Cerebellar nuclear complex (tissue), 1 donor: ENCODE results near the gene MED13.
A peak's percentile ranks its signal among the peaks of the same experiment; 100 is the strongest.
"Not testable (repeated sequence)": the region's sequence is repeated elsewhere in the genome, so short reads cannot be mapped to it uniquely, and the experiment has no call there.

Experiments
- DNase-seq, 2 experiments: peaks; one replicate each; lab custom pipeline; 2025; lab: John Stamatoyannopoulos, UW

MED13 gene

DNA sequence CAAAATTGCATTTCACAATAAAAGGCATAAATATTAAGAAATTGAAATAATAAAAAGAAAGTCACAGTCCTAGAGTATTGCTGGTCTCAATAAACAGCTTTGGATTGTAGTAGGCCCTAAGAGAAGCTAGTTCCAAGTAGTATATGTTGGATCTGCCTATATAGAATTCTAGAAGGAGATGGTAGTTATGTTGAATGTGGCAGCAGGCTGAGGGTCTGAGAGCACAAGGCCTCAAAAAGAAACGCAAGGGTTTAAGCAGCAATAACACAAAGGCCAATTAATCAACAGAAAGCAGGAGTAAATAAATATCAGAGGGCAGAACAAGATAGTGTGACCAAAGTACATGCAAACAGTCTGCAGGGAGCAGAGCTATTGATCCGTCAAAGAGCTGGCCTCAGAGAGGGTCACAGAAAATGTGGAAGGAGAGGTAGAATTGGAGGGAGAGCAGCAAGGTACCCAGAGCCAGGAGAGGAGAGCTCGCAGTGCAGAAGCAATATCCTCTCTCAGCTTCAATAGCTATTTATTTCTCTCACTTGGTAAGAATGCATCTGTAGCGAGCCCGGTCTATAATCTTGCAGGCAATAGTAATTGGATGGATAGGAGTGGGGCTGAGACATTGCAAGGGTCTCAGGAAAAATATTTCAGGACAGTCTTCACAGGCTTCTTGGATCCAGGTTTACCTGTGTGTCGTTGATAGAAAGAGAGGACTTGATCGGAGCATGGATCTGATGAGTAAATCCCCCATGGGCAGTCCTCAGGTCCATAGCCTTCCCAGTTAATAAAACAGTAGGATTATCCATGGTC is 25.1 kb upstream of the MED13 start:
- no peak for DNase-seq

GRCh38 chr17:62089334-62089733 is 24.3 kb upstream of the MED13 start:
- no peak for DNase-seq

DNA sequence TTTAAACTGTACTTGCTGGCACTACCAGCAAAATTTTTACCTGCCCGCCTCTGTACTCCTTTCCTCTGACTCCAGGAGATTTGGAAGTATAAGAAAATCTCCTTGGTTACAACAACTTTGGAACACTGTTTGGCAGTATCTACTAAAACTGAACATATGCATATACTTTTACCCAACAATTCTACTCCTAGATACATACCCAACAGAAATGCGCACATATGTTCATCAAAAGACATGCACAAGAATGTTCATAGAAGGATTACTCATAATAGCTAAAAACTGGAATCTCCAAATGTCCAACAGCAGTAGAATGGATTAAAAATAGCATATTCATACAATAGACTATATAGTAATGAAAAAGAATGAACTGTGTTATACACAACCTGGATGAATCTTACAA is 21.7 kb upstream of the MED13 start:
- DNase-seq: no peak

- DNase-seq: no peak
Observed at GRCh38 chr17:62085511-62086408, 20.7 kb upstream of the MED13 start.

DNA sequence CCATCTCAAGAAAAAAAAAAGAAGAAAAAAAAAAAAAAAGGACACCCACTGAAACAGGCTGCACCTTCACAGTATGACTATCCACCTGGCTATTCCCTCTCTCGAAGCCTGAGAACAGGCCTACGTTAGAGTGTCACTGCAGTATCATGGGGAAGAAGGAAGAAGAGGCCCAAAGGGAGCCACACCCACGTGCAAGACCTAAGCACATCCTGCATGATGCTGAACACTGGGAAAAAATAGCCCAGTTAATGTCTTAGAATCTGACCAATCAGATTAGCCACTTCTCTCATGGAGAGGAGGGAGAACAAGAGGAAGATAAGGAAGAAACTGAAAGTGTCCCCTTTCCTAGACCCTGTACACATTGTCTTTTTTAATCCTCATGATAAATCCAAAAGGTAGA is 19.5 kb upstream of the MED13 start:
- DNase-seq: no peak

- DNase-seq: no peak
Observed at GRCh38 chr17:62083651-62084050, 18.6 kb upstream of the MED13 start.

- no peak for DNase-seq
Observed at GRCh38 chr17:62080647-62081046, 15.6 kb upstream of the MED13 start.

GRCh38 chr17:62078009-62078408 is 12.9 kb upstream of the MED13 start:
- DNase-seq: no peak

GRCh38 chr17:62076864-62077788 is 12.0 kb upstream of the MED13 start:
- no peak for DNase-seq

GRCh38 chr17:62075308-62075815 is 10.3 kb upstream of the MED13 start:
- no peak for DNase-seq

- no peak for DNase-seq
Observed at GRCh38 chr17:62073993-62074392, 8.9 kb upstream of the MED13 start.

DNA sequence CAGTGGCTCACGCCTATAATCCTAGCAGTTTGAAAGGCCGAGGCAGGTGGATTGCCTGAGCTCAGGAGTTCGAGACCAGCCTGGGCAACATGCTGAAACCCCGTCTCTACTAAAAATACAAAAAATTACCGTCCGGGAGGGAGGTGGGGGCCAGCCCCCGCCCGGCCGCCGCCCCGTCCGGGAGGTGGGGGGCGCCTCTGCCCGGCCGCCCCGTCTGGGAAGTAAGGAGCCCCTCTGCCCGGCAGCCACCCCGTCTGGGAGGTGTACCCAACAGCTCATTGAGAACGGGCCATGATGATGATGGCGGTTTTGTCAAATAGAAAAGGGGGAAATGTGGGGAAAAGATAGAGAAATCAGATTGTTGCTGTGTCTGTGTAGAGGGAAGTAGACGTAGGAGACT is 7.8 kb upstream of the MED13 start:
- DNase-seq: not testable (repeated sequence)

DNA sequence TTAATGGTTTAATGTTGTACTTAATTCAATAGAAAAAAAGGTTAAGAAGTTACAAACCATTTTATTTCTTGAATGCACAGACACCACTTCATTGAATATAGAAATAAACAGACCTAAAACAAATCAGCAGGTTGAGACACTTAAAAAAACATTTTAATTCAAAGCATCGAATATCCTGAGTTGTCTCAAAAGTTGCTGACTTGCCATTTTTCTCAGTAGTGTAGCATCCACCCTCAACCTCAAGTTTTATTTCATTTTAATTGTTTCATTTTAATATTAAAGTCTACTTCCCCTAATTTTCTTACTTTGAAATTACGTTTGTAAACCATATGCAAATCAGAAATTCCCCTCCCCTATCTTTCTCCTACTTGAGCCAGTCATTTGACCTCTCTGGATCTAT is 5.8 kb upstream of the MED13 start:
- DNase-seq: no peak

GRCh38 chr17:62067165-62068145 is 2.4 kb upstream of the MED13 start:
- DNase-seq: no peak

DNA sequence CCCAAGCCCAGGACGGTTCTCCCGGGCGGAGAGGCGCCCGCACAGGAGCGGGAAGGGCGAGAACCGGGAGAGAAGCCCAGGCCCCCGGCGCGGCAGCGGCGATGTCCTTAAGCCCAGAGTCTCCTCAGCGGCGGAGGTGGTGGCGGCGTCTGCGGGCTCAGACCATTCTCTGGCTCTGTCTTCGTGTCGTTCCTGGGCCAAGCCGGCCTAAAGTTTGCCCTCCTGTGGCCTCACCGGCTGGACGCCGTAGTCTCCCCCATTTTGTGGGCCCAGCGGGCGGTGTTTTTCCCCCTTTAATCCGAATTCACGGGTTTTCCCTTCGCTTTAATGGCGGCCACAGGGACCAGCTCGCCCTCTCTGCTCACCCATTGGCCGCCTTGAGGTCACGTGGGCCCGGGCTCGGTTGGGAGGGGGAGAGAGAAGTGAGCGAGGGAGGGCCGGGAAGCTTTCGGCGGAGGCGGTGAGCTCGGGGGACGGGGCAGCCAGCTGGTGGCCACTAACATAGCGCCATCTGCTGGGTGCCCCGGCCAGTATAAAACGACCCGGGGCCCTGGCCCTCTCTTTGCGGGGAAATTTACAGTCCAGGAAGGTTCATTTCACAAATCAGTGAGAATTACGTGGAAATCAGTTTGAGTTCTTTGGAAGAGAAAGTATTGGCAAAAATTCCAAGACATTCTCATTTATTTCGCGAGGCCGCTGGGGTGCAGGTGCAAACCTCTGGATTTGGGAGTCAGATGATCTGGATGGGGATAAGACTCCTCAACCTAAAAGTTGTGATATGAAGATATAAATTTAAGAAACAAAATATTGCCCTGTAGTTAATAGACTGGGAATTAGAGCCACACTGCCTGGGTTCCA is 762 bp upstream of the MED13 start:
- DNase-seq: peak; percentile 66 to 98

DNA sequence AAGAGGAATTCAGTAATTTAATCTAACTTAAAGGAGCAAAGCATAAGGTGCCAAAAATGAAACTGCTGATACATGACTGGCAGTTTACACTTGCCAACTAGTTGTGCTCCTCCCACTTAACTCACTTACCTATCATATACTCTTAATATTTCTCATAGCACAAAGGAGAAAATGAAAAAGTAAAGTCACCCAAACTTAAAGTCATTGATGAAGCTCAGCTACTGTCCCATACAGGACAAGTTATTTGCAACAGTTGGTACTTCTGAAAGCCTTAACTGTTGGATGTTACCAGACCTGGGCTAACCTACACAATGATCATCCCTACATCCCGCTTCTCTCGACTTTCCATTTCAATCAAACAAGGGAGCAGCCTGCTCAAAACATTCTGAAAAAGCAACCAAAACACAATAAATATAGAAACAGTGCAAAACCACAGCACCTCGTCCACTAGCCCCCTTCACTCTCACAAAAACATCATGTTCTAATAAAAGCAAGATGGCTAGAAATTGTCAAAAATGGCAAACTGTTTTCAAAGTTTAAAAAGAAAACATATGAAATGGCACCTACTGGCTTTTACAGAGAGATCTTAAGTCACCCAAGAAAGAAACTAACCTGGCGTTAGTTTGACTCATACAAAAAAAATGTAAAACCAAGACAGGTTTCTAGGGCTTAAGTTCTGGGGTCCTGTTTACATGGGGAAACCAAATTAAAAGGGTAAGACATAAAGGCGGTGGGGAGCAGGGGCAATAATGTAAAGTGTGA is 868 bp downstream of the MED13 start:
- DNase-seq: no peak

DNA sequence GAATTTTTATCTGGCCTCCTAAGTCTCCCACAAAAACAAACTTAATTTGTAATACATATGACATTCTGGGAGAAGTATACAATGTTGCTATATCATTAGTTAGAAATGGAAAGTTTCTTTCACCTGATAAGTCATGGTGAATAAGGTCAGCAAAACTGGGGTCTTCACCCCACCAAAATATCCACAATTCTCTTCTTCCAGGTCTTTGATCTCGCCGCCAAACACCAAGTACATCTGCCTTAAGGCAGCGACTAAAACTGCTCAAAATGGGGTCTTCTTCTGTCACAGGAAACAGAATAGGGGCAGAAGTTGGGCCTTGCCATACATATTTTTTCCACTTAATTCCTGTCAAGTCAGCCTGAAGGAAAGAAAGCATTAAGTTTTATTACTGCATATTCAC is 2.1 kb downstream of the MED13 start:
- no peak for DNase-seq

- DNase-seq: no peak
Observed at GRCh38 chr17:62062302-62062701, 2.8 kb downstream of the MED13 start.

DNA sequence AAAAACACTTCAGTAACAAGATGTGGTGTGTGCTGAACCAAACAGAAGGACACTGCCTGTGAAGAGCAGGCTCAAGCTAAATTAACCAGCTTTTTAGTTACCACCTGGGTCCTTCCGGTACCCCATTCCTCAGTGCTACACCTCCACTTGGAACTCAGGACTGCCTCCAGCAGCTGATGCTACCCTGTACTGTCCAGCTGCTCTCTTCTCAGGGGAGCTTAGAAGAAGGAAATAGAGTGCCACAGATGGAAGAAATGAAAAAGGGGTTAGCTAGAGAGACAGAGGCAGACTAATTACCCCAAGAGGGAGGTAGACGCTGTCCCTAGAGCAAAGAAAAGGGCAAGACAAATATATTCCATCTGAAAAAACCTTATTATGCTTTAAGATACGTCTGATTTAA is 5.7 kb downstream of the MED13 start:
- DNase-seq: no peak
